Adrenal gland (tissue), 5 donors: Measurements from ENCODE around the gene CPTP.

Experiments used
- POLR2A ChIP-seq, 2 donors: fragments of 450-650 bp; IDR thresholded peaks; one replicate each; pipeline ENCODE4 v1.6.1; 2017; ENCODE audit warnings: antibody characterized with exemption in 2 of 2, mild to moderate bottlenecking in 2 of 2, moderate library complexity in 1 of 2
- TF ChIP-seq, protein P1 (sequence below), 6 experiments: fragments of 450-650 bp in 4 of 6; fragments of 200-600 bp in 2 of 6; sonication (generic) in 1 of 6; IDR thresholded peaks; 1 replicate in 5 of 6; 2 replicates in 1 of 6; pipeline versions ENCODE4 v1.5.1 to v1.8.0; 2016 to 2021; ENCODE audit warnings: antibody characterized with exemption in 6 of 6, mild to moderate bottlenecking in 2 of 6, moderate library complexity in 1 of 6
- donor health status: DM: no; HTN: no; CAD: no.

DNA sequence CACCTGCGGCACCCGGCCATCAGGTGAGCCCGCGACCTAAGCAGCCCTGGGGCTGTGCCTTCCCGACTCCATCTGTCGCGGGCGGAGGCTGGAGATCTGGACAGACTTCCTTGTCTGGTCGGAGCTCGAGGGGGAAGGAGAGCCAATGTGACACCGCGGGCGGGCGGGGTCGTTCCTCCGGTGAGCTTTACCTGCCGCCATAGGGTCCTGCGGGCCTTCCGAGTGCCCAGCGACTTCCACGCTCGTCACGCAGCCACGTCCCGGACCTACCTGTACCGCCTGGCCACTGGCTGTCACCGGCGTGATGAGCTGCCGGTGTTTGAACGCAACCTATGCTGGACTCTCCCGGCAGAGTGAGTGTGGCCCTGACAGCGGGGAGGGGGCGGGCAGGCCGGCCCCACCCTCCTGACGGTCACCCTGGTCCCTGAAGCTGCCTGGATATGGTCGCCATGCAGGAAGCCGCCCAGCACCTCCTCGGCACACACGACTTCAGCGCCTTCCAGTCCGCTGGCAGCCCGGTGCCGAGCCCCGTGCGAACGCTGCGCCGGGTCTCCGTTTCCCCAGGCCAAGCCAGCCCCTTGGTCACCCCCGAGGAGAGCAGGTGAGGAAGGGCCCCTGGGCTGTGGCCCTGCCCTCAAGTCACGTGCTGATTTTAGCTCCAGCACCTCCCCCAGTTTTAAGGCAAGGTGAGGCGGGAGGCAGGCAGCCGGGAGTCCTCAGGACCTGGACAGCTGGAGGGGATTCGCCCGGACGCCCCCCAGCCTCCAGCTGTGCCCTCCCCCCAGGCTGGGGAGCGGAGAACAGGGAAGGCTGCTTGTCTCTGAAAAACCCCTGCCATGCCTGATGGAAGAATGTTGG lies 15.1 kb upstream of the CPTP start:
- TF ChIP-seq, protein P1, sequence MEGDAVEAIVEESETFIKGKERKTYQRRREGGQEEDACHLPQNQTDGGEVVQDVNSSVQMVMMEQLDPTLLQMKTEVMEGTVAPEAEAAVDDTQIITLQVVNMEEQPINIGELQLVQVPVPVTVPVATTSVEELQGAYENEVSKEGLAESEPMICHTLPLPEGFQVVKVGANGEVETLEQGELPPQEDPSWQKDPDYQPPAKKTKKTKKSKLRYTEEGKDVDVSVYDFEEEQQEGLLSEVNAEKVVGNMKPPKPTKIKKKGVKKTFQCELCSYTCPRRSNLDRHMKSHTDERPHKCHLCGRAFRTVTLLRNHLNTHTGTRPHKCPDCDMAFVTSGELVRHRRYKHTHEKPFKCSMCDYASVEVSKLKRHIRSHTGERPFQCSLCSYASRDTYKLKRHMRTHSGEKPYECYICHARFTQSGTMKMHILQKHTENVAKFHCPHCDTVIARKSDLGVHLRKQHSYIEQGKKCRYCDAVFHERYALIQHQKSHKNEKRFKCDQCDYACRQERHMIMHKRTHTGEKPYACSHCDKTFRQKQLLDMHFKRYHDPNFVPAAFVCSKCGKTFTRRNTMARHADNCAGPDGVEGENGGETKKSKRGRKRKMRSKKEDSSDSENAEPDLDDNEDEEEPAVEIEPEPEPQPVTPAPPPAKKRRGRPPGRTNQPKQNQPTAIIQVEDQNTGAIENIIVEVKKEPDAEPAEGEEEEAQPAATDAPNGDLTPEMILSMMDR (IDR thresholded peaks at IDR 0.05): no peak
- no peak for TF ChIP-seq POLR2A (IDR thresholded peaks at IDR 0.05)
